ENCODE results near the gene FBXO42.

Gene FBXO42

DNA sequence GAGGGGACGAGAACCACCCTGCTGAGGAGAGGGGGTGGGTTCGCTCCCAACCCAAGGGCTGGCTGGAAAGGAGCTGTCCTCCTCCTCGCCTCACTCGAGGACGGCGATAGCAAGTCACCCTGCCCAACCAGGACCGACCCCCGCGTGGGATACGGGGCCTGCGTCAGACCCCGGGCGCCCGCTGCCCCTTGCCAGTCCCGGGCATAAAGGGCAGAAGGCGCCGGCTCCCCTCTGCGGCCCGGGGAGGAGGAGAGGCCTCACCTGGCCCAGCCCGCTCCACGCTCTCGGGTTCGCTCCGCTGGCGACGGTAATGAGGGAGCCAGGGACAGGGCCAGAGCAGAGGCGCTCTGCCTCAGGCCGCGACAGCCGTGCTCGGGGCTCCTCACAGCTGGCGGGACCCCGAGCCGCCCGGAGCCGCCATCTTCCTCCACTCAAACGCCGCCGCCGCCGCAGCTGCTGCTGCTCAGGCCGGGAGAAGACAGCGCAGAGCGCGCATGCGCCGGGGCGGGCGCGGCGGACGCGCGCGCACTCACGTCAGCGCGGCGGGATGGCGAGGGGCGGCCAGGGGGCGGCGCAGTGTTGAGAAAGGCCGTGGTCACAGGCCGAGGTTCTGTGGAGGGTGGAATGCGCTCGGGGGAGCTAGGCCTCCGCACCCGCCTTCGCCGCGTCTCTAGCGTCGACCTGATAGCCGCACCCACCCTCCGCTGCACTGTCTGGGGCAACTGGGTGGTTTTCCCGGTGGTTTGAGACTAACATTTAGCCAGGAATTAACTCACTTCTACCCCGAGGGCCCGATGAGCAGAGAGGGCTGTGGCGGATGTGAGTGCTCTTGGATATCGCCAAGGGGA, at the start of gene FBXO42:
FBXO42 (minus strand) TSS at position 487 of the 848 bp plus-strand sequence. CDS start 37,062 bp downstream, outside the sequence.
- peak; percentile 93 for DNase-seq

- no peak for DNase-seq
These were observed 46.2 kb upstream of the FBXO42 start for GRCh38 chr1:16398371-16398953.

- no peak for DNase-seq
These were observed 44.8 kb upstream of the FBXO42 start for GRCh38 chr1:16397120-16397519.

DNA sequence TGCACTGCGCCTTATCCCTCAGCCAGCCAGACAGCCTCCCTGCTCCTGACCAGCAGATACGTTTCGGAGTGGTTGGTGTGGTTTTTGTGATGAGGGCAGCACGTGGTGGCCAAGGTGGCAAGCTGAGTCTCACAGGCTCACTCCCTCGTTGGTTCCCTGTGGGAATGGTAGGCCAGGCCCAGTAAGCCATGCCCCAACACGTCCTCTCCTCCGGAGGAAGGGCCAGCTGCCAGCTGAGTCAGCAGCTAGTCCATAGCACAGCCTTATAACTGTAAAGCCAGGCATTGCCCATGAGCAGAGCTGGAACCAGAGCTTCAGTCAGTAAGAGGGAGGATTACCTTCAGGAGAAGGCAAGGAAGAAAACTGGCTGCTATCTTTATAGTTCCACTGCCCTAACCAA, 44.3 kb upstream of the FBXO42 start:
- DNase-seq, result peak; percentile 62

DNA sequence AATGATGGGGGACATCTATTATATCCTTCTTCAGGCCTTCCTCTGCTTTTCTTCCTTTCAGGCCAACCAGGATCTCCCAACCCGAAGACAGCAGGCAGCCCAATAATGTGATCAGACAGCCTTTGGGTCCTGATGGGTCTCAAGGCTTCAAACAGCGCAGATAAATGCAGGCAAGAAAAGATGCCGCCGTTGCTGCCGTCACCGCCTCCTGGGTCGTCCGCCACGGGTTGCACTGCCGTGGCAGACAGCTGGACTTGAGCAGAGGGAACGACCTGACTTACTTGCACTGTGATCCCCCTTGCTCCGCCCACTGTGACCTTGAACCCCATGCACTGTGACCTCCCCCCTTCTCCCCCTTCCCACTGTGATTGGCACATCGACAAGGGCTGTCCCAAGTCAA, 42.7 kb upstream of the FBXO42 start:
- no peak for DNase-seq

- no peak for DNase-seq
These were observed 41.6 kb upstream of the FBXO42 start for GRCh38 chr1:16393570-16394521.

GRCh38 chr1:16392740-16393569, 40.7 kb upstream of the FBXO42 start:
- DNase-seq, result no peak

DNA sequence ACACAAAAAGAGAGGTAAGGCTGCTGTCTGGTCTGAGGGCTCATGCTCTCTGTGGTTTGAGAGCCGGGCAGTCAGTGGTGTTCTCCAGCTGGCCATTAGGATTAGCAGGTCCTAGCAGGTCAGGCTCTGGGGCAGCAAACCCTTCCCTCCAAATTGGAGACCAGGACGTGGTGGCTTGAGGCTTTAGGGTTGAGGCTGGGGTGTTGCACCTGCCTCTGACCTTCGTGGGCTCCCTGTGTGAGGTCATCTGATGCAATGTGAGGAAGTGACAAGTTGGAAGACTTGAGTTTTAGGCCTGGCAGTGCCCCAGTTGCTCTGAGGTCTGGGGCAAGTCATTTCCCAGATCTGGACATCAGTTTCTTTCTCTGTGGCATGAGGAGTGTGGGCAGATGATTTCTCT, 39.1 kb upstream of the FBXO42 start:
- DNase-seq, result no peak

DNA sequence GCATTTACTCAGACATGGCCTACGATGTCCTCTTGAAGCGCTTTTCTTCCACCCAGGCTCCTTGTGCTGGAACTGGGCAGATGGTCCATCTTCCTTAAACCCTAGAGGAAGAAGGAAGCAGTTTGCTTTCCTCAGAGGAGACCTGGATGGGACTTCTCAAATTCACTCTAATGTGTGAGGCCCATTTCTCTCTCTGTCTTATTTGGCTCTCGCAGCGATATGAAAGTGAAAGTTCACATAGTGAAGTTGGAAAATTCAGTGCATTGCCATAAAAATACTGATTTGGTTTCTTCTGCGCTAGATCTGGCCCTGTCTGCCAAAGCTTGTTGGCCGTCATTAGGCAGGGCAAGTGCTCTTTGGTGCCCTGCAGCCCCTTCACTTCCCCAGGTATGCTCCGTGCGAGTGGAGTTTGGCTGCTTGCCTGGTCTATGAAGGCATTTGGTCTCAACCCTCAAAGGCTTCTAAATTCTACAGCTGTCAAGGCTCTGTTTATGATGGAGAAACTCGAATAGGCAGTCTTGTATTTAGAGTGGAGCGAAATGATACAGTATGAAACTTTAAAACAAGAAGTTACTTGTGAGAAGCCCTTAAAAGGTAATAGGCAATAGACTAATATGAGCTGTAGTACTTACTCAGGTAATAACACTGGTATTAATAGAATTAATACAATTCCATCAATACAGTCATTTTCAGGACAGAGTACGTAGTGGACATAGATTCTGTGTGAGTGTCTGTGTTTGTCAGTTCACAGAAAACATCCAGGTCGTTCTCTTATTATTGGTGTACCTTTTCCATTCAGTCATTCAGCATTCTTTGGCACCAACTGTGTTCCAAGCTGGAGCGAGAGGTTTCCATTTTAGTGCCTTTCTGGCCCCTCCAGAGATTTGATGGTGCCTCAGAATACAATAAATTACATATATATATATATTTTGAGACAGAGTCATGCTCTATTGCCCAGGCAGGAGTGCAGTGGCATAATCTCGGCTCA, 35.2 kb upstream of the FBXO42 start:
- DNase-seq, result no peak

DNA sequence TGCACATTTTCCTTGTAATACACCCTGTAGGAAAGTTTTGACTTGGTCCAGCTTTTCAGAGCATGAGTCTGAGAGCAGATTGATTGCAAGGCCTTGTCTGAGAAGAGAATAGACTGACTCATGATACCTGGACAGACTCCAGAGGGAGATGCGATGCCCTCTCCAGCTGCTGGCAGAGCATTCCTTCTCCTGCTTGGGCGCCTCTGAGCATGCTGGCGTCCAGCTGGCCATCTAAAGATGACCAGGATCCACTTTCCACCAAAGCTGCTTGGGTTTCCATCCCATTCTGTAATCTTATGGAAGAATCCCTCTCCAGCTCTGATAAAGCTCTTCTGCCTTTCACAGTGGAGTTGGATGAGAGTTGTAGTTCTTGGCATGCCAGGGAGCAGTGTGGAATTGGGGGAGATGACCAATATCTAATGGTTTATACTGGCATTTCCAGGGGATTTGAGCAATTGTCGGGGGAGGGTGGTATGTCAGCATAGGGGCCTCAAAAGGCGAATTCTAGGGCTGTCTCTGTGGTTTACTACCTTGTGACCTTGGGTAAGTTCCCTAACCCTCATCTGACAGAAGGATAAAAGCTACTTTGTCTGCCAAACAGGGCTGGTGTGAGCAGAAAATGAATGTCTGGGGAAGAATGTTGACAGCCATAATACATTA, 34.3 kb upstream of the FBXO42 start:
- peak; percentile 63 for DNase-seq

DNA sequence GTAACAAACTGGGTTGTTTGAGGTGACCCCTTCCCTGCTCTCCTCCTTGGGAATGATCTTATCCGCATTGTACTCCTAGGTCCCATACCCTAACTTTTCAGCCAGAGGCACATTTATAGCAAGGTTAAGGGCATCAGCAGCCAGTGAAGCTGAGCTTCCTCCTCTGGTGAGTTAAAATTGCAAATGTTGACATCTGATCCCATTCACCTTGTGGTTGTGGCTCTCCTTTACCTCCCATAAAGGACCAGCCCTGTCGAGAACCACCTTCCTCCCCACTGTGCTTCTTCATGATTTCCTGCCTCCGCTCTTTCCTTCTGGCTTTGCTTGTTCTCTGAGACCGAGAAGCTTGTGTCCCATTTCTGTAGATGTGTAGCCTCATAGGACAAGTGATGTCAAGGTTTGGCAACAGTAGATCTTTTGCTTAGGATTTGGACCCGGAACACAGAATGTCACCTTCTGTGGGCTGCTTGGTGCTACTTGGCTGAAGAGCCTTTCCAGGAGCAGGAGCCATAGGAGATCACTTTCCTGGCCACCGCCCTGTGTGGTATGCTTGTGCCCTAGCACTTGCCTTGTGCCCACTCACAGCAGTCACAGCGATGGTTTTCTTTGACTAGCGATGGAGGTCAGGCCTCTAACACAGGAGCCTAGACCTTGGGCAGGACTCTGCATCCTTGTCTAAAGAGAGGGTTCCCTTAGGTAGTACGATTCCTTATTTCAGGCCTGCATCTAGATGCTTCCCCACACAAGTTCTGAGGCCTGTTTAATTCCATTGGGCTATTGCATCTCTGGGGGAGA, 33.6 kb upstream of the FBXO42 start:
- DNase-seq, result no peak

DNA sequence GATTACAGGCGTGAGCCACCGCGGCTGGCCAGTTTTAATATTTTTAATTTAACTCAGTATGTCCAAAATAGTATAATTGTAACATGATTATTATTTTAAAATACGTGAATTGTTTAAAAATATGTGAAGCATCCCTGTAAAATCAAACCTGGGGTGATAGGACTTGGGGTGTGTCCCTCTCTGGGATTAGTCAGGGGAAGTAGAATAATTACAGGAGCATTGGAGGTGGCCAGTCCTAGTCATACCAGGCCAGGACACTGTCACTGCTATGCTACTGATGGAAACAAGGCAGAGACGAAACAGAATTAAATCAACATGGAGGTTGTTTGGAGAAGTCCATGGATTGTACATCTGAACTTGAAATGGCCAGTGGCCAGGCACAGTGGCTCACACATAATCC, 31.6 kb upstream of the FBXO42 start:
- DNase-seq, result no peak

- no peak for DNase-seq
These were observed 28.6 kb upstream of the FBXO42 start for GRCh38 chr1:16380868-16381267.

DNA sequence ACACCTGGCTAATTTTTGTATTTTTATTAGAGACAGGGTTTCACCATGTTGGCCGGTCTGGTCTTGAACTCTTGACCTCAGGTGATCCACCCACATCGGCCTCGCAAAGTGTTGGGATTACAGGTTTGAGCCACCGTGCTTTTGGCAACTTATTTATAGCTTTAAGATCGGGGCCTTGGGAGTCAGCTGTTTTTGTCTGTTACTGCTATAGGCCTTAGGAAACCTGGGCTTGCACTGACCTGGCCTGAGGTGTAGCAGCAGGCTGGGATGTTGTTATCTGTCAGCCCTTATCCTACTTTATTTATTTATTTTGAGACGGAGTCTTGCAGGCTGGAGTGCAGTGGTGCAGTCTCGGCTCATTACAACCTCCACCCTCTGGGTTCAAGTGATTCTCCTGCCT, 26.2 kb upstream of the FBXO42 start:
- no peak for DNase-seq

- DNase-seq, result no peak
These were observed 24.7 kb upstream of the FBXO42 start for GRCh38 chr1:16376971-16377370.

DNA sequence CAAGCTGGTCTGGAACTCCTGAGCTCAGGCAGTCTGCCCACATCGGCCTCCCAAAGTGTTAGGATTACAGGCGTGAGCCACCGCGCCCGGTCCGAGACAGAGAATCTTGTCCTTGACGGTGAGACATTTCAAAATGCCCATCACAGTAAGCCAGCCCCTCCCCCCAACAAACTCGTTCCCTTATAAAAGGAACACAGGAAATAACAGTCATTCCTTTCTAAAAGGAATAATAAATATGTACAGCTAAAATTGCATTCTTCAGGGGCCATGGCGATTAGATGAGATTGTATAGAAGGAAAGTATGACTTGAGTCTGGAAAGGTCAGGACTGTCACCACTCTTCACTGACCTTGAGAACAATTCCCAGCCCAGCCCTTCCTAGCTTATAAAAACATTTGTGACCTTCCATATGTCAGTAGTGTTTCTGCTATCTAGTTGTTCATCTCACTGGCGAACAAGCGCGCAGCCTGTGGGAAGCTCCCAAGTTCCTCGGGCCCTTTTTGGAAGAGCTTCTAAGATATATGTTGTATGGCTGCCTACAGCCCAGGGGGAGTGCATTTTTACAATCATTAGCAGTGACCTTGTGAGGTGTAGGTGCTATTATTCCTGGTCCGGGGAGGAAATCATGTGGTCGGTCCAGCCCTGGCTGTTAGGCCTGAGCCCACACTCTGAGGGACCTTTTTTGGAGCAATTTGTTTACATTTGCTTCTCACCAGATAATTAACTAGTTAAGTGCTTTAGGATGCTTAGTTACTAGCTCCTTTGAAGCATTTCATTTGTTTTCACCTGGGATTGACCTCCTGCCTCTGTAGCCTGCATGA, 23.5 kb upstream of the FBXO42 start:
- DNase-seq, result peak; percentile 82

DNA sequence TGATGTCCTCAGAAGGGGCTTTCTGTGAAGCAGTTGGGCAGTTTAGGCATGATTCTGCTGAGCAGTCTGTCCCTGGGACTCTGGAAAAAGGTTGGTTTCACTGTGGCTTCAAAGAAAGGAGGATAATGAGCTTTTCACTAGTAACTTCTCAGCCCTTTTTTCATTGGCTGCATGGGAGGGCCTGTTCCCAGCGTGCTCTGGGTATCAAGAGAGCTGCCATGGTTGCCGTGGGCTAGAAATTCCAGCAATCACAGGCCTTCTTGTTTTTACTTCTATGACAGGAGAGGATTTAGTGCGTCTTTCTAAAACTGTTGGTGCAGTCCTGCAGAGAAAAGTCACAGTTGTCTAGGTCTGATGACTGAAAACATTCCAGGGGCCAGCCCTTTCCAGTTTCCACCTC, 22.0 kb upstream of the FBXO42 start:
- DNase-seq, result no peak

DNA sequence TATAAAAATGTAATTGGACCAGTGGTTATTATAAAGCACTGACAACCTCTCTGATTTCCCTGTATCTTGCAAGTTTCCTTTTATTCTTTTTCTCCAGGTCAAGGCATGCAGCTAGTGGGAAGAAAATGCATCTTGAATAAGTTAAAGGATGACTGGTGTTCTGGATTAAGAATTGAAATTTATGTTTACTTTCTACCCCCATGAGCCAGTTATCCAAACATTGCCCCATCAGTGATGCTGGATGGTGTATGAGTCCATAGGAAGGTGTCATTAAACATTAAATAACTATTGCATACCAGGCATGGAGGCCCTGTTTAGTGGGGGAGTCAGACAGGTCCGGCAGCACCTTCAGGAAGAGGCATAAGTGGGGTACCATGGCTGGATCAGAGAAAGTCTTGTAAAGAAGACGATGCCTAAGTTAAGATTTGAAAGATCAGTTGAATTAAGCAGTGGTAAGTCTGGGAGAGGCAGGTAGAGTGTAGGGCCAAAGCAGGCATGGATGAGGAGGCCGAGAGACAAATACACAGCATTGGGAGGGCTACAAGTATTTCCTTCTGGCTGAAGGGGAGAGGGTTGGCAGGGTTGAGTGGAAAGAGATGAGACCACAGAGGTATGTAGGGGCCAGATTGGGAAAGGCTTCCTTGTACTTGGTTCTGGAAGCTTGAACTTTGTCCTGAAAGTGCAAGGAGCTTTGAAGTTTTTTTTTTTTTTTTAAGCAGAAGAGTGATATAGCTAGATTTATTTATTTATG, 20.4 kb upstream of the FBXO42 start:
- DNase-seq, result peak; percentile 54
